ENCODE measurements around the gene HES1.

Gene HES1

GRCh38 chr3:194174980-194175379, 39.0 kb downstream of the HES1 start:
- Histone ChIP-seq H3K27ac (ENCODE audit: low read depth, low read length) (no peak overlapping the region), H3K9me3 (ENCODE audit: insufficient read depth, low read length) (no peaks in the 10 kb centered on the region), H3K79me2 (ENCODE audit: insufficient read depth, low read length) (no peaks in the 10 kb centered on the region), H3K9ac (ENCODE audit: low read length) (no peak overlapping the region), H3F3A (ENCODE audit: insufficient read depth) (no peaks in the 10 kb centered on the region), H3K9me2 (replicated peaks; ENCODE audit: insufficient read depth, low read length) (no peaks in the 10 kb centered on the region), H3K4me3 (ENCODE audit: insufficient read depth, low read length, poor library complexity, severe bottlenecking) (no peak overlapping the region), H4K20me1 (ENCODE audit: low read depth, low read length) (no peaks in the 10 kb centered on the region), H2AFZ (ENCODE audit: low read depth, low read length, severe bottlenecking) (no peak overlapping the region), H3K4me2 (ENCODE audit: low read depth, low read length, poor library complexity, severe bottlenecking) (no peak overlapping the region), H3K27me3 (ENCODE audit: low read length) (no peaks in the 10 kb centered on the region), H3K36me3 (ENCODE audit: low read length) (no peaks in the 10 kb centered on the region)
- no peak for TF ChIP-seq EZH2phosphoT487 (conservative IDR thresholded peaks at IDR 0.05; ENCODE audit: low read length)
- TF ChIP-seq, protein P1, sequence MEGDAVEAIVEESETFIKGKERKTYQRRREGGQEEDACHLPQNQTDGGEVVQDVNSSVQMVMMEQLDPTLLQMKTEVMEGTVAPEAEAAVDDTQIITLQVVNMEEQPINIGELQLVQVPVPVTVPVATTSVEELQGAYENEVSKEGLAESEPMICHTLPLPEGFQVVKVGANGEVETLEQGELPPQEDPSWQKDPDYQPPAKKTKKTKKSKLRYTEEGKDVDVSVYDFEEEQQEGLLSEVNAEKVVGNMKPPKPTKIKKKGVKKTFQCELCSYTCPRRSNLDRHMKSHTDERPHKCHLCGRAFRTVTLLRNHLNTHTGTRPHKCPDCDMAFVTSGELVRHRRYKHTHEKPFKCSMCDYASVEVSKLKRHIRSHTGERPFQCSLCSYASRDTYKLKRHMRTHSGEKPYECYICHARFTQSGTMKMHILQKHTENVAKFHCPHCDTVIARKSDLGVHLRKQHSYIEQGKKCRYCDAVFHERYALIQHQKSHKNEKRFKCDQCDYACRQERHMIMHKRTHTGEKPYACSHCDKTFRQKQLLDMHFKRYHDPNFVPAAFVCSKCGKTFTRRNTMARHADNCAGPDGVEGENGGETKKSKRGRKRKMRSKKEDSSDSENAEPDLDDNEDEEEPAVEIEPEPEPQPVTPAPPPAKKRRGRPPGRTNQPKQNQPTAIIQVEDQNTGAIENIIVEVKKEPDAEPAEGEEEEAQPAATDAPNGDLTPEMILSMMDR (IDR thresholded peaks at IDR 0.05; ENCODE audit: insufficient read depth, low read length, poor library complexity, severe bottlenecking) = no peak

GRCh38 chr3:194176274-194176991, 40.5 kb downstream of the HES1 start:
- Histone ChIP-seq H3K4me2 (ENCODE audit: low read depth, low read length, poor library complexity, severe bottlenecking) (no peak overlapping the region), H2AFZ (ENCODE audit: low read depth, low read length, severe bottlenecking) (no peak overlapping the region)

DNA sequence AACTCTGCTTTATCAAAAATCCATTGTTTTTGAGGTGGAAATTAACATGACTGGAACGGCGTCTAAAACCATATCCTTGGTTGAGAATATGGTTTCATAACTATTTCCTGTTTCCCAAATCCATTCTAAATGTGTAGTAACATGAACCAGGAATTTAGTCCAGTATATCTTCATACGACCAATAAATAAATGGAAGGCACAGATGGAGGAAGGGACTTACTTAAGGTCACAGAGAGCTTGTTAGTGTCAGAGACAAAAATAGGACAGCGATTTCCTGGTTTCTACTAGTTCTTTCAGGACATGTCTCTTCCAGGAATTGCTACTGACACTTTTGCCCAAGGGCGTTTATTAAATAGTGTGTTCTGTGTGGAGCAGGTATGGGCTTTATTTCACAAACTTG, 41.2 kb downstream of the HES1 start:
- Histone ChIP-seq H3K9ac (ENCODE audit: low read length) (no peak overlapping the region), H3K27ac (ENCODE audit: low read depth, low read length) (no peak overlapping the region), H3K79me2 (ENCODE audit: insufficient read depth, low read length) (no peaks in the 10 kb centered on the region), H3K27me3 (ENCODE audit: low read length) (no peaks in the 10 kb centered on the region), H3K9me3 (ENCODE audit: insufficient read depth, low read length) (no peaks in the 10 kb centered on the region), H2AFZ (ENCODE audit: low read depth, low read length, severe bottlenecking) (no peak overlapping the region), H3K36me3 (ENCODE audit: low read length) (no peaks in the 10 kb centered on the region), H3K4me3 (ENCODE audit: insufficient read depth, low read length, poor library complexity, severe bottlenecking) (no peak overlapping the region), H4K20me1 (ENCODE audit: low read depth, low read length) (no peaks in the 10 kb centered on the region), H3F3A (ENCODE audit: insufficient read depth) (no peaks in the 10 kb centered on the region), H3K9me2 (replicated peaks; ENCODE audit: insufficient read depth, low read length) (no peaks in the 10 kb centered on the region), H3K4me2 (ENCODE audit: low read depth, low read length, poor library complexity, severe bottlenecking) (no peak overlapping the region)
- no peak for TF ChIP-seq EZH2phosphoT487 (conservative IDR thresholded peaks at IDR 0.05; ENCODE audit: low read length)
- TF ChIP-seq, protein P1 (IDR thresholded peaks at IDR 0.05; ENCODE audit: insufficient read depth, low read length, poor library complexity, severe bottlenecking) = no peak

More at GRCh38 chr3:194176274-194176991, 40.5 kb downstream of the HES1 start:
- TF ChIP-seq, protein P1 (IDR thresholded peaks at IDR 0.05; ENCODE audit: insufficient read depth, low read length, poor library complexity, severe bottlenecking) = no peak
- TF ChIP-seq EZH2phosphoT487 (conservative IDR thresholded peaks at IDR 0.05; ENCODE audit: low read length) = no peak
- no peak overlapping the region for H3K27ac ChIP-seq (ENCODE audit: low read depth, low read length)
- H3K36me3 ChIP-seq (ENCODE audit: low read length) = no peaks in the 10 kb centered on the region
- no peaks in the 10 kb centered on the region for H4K20me1 ChIP-seq (ENCODE audit: low read depth, low read length)
- H3K4me3 ChIP-seq (ENCODE audit: insufficient read depth, low read length, poor library complexity, severe bottlenecking) = no peak overlapping the region
- H3K9ac ChIP-seq (ENCODE audit: low read length) = no peak overlapping the region
- no peaks in the 10 kb centered on the region for H3K27me3 ChIP-seq (ENCODE audit: low read length)
- no peaks in the 10 kb centered on the region for H3K9me3 ChIP-seq (ENCODE audit: insufficient read depth, low read length)
- no peaks in the 10 kb centered on the region for H3F3A ChIP-seq (ENCODE audit: insufficient read depth)
- no peaks in the 10 kb centered on the region for H3K9me2 ChIP-seq (replicated peaks; ENCODE audit: insufficient read depth, low read length)
- no peaks in the 10 kb centered on the region for H3K79me2 ChIP-seq (ENCODE audit: insufficient read depth, low read length)

All from SU-DHL-6 (cell line).